ENCODE measurements around the gene CARD19. TPM values are rescaled to one million over a fixed set of nuclear protein-coding genes. Genes with fewer than 3 reads are reported as not detected.
"Not testable (repeated sequence)": the region's sequence is repeated elsewhere in the genome, so short reads cannot be mapped to it uniquely, and the experiment has no call there.

Gene CARD19
- total RNA-seq, 1 donor from 2014 or later: 31.3 TPM

DNA sequence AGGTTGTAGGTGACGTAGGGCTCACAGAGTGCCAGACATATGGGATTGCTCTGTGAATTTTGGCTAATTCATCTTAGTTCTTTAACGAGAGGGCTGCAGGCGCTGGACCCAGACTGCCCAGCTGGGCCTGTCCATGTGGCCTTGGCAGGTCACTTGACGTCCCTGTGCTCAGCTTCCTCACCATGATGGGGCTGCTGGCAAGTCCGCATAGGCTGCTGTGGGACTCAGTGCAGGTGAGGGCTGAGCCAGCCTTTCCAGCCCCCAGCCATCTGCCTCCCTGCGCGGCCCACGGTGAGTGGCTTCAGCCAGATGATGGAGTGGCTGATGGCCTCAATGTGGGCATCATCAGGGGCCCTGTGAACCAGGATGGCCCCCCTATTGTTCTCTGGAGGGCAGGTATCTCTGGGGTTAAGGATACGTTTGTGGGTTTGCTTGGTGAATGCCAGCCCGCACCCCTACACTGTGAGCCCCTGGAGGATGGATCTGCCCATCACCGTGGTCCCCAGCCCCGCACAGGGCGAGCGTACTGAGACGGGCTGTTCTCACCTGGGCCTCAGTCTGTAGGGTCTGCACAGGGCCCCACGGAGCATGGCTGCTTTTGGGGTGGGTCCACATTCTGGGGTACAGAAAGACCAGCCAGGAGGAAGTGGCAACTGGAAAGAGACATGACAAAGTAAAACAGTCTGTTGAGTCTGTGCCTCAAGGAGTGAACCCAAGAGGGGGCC, 3.7 kb downstream of the CARD19 start:
- DNase-seq (ENCODE audit: low spot score): no peak

GRCh38 chr9:93100276-93100636, 4.2 kb downstream of the CARD19 start:
- DNase-seq (ENCODE audit: low spot score): no peak

- not testable (repeated sequence) for DNase-seq (ENCODE audit: low spot score)
These were observed 5.1 kb downstream of the CARD19 start for GRCh38 chr9:93101086-93101485.

- DNase-seq (ENCODE audit: low spot score): no peak
These were observed 9.6 kb downstream of the CARD19 start for GRCh38 chr9:93105620-93106019.

DNA sequence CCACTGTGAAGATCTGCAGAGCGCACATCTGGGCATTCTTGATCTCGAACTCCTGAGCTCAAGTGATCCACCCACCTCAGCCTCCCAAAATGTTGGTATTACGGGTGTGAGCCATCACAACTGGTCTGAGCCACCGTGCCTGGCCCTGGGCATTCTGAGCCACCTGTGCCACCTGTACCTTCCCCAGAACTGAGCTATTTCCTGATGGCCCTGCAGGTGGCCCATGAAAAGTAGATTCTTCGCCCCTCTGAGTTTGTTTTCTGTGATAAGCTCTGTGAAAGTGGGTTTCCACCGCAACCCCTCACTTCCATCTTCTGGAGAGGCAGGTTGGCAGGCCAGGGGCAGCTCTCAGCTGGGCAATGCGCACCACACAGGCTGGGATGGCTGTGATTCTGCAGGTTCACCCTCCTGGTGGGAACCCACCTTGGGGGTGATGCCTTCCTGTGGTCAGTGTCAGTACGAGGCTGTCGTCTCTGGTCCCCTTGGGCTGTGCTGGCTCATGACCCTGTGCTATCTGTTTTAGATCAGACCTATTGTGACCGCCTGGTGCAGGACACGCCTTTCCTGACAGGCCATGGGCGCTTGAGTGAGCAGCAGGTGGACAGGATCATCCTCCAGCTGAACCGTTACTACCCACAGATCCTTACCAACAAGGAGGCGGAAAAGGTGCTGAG, 11.3 kb downstream of the CARD19 start:
- peak; percentile 30 for DNase-seq (ENCODE audit: low spot score)

DNA sequence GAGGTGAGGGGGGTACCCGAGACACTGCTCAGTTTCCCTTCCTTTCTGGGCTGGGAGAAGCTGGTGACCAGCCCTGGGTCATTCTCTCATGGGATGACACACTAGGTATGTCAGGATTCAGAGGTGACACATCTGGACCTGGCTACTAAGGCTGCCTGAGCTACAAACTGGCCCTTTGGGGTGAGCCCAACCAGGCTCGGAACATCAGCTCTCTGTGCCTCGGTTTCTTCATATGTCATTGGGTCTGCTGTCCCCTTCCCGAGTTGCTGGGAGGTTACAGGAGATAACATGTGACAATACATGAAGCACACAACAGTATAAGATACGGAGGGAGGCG, 11.8 kb downstream of the CARD19 start:
- DNase-seq (ENCODE audit: low spot score): no peak

DNA sequence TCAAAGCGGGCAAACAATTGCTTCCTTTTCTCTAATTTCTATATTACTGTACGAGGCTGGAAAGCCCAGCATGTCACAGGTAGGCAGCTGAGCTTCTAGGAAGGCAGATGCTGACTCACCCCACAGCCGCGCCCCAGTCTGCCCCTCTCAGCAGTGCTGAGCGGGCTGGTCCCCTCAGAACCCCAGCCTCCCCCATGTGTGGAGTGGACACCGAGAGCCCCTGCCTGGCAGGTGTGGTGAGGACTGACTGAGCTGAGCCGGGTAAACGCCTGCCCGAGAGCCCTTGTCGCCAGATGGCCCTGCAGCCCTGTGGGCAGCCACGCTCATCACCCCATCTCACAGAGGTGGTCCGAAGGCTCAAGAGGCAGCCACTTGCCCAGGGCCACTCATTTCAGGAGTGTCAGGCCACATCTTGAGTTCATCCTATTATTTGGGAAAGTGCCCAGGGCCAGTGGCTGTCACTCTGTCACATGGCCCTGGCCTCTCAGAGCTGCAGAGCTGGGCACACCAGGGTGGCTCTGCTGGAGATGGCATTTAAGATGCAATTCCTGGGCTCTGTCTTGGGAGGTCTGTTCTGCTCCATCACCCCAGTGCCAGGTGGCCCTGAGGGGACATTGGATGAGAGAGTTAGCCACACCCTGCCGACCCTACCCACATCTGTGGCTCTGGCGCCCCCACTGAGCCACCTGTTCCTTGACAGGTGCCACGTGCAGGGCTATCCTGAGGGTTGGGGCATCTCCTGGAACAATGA, 12.4 kb downstream of the CARD19 start:
- peak; percentile 44 for DNase-seq (ENCODE audit: low spot score)

- DNase-seq (ENCODE audit: low spot score): peak; percentile 42
These were observed 14.4 kb downstream of the CARD19 start for GRCh38 chr9:93110311-93110855.

DNA sequence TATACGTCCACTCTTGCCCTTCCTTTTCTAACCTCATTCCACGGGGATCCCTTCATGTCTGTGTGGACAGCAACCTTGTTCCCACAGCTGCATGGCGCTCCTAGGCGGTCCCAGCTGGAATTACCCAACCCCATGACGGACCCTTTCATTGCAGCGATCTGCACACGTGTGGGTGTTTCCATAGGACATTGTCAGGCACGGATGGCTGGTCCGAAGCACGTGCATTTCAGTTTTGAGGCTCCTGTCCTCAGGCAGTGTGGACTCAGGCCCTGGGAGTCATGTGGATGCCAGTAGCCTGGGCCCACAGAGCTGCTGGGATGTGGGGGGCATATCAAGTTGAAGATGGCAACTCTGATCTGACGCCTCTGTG, 15.0 kb downstream of the CARD19 start:
- peak; percentile 38 for DNase-seq (ENCODE audit: low spot score)

GRCh38 chr9:93111371-93112115, 15.5 kb downstream of the CARD19 start:
- peak; percentile 32 for DNase-seq (ENCODE audit: low spot score)

GRCh38 chr9:93112116-93112863, 16.3 kb downstream of the CARD19 start:
- peak; percentile 41 for DNase-seq (ENCODE audit: low spot score)

DNA sequence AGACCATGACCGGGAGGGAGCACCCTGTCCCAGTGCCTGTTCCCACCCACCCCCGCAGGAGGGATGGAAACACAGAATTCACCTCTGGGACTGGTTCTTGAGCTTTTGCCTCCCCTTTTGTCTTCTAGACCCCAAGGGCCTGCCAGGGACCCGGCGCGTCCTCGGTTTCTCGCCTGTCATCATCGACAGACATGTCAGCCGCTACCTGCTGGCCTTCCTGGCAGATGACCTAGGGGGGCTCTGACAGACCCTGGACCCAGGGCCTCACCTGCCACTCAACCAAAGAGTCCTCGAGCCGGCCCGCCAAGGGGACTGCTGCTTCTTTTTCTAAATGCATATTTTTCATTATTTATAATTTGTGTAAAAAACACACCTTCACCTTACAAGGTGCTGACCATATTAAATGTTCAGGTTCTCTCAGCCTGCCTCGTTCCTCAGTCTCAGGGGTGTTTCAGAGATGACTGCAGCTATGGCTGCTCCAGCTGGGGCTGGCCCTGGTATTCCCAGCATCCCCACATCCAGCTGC, 16.9 kb downstream of the CARD19 start:
- DNase-seq (ENCODE audit: low spot score): peak; percentile 41

GRCh38 chr9:93114169-93114983, 18.4 kb downstream of the CARD19 start:
- DNase-seq (ENCODE audit: low spot score): peak; percentile 55

DNA sequence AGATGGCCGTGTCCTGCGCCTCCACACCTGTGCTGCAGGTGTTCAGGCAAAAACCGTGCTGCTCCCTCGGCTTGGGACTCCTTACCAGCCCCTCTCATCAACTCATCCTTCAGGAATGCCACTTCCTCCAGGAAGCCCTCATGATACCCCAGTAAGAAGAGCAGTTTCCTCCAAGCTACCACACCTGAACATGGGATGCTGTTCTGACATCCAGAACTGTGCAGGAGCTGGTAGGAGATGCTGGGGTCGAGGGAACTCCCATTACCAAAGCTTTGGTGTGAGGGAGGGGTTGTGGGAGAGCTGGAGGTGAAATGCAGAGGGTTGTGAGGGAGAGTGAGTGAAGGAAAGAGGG, 18.9 kb downstream of the CARD19 start:
- no peak for DNase-seq (ENCODE audit: low spot score)

- peak; percentile 42 for DNase-seq (ENCODE audit: low spot score)
These were observed 19.6 kb downstream of the CARD19 start for GRCh38 chr9:93115486-93116071.

DNA sequence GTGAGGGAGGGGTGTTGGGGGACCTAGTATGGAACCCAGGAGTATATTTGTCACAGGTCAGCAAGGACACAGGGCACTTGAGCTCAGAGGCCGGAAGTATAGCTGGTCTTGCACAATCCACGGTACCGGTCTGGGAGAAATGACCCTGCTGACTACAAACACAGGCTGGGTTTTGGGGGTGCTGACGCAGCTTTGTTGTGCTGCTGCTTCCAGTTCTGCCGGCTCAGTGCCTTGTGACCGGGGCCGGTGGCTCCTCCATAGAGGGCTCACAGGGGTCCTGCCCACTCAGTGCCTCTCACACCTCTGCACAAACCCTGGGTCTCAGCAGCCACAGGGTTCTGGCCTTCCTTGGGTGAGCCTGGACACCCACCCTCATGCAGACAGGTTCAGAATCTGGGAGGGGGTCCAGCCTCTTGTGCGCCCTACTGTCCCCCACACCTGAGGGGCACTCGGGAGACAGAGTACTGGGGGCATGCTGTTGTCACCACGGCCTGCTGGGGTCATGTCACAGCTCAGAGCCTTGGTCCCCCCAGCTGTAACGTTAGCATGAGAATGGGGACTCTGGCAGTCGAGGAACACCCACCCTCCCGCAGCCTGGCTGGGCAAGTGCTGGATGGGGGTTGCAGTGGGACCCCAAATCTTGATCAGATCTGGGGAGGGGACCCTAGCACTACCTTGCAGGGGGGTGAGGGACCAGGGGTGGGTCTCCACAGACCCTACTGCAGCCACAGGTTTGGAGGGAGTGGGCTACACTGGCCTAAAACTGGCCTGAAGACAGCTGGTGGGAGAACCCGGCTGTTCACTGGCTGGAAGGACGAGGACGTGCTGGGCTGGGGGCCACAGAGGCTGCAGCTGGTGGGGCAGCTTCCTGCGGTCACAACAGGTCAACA, 20.3 kb downstream of the CARD19 start:
- peak; percentile 87 for DNase-seq (ENCODE audit: low spot score)

DNA sequence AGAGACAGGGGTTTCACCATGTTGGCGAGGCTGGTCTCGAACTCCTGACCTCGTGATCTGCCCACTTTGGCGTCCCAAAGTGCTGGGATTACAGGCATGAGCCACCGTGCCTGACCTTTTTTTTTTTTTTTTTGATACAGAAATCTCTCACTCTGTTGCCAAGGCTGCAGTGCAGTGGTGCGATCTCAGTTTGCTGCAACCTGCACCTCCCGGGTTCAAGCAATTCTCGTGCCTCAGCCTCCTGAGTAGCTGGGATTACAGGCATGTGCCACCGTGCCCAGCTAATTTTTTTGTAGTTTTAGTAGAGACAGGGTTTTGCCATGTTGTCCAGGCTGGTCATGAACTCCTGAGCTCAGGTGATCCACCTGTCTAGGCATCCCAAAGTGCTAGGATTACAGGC, 21.5 kb downstream of the CARD19 start:
- DNase-seq (ENCODE audit: low spot score): peak; percentile 29

GRCh38 chr9:93117924-93118862, 22.2 kb downstream of the CARD19 start:
- peak; percentile 37 for DNase-seq (ENCODE audit: low spot score)

Data from ureter (tissue), 1 donor.